Measurements from ENCODE around the gene FUT9.

Gene FUT9

DNA sequence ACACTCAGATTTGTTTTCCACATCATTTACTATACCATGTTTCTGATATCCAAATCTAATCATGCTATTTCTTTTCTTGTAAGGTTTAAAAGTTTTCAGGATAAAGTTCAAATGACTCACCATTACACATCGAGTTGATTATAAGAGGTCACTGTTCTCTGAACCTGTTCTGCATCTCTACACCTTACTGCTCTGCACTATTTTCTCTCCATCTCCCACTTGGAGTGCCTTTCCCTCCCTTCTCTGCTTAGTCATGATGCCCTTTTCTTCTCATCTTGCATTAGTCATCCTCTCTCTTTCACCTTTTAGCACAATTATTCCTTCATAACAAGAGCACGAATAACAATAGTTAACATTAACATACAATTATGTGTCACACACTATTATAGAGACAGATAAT is 37.5 kb upstream of the FUT9 start:
- Histone ChIP-seq H3K27me3 (ENCODE audit: control insufficient read depth, low read length) (no peaks in the 10 kb centered on the region), H3K79me2 (ENCODE audit: control insufficient read depth, low read length) (no peaks in the 10 kb centered on the region), H3K36me3 (ENCODE audit: control insufficient read depth, low read length) (no peaks in the 10 kb centered on the region), H3K4me1 (ENCODE audit: control insufficient read depth, low read length) (no peaks in the 10 kb centered on the region), H3K27ac (ENCODE audit: low read depth, low read length) (no peak overlapping the region), H3F3A (ENCODE audit: control insufficient read depth, insufficient read depth) (no peaks in the 10 kb centered on the region), H3K4me2 (ENCODE audit: low read length) (no peak overlapping the region), H3K9me3 (ENCODE audit: control insufficient read depth, insufficient read depth, low read length) (no peaks in the 10 kb centered on the region), H3K4me3 (ENCODE audit: low read length) (no peak overlapping the region), H3K9me2 (replicated peaks; ENCODE audit: control insufficient read depth, low read length) (no peaks in the 10 kb centered on the region), H4K20me1 (ENCODE audit: control insufficient read depth, insufficient read depth, low read depth, low read length) (no peaks in the 10 kb centered on the region)
- no peak for TF ChIP-seq EZH2phosphoT487 (IDR thresholded peaks at IDR 0.05; ENCODE audit: borderline replicate concordance, low read length)
- TF ChIP-seq, protein P1, sequence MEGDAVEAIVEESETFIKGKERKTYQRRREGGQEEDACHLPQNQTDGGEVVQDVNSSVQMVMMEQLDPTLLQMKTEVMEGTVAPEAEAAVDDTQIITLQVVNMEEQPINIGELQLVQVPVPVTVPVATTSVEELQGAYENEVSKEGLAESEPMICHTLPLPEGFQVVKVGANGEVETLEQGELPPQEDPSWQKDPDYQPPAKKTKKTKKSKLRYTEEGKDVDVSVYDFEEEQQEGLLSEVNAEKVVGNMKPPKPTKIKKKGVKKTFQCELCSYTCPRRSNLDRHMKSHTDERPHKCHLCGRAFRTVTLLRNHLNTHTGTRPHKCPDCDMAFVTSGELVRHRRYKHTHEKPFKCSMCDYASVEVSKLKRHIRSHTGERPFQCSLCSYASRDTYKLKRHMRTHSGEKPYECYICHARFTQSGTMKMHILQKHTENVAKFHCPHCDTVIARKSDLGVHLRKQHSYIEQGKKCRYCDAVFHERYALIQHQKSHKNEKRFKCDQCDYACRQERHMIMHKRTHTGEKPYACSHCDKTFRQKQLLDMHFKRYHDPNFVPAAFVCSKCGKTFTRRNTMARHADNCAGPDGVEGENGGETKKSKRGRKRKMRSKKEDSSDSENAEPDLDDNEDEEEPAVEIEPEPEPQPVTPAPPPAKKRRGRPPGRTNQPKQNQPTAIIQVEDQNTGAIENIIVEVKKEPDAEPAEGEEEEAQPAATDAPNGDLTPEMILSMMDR (IDR thresholded peaks at IDR 0.05; ENCODE audit: low read depth, low read length, poor library complexity, severe bottlenecking), result no peak

DNA sequence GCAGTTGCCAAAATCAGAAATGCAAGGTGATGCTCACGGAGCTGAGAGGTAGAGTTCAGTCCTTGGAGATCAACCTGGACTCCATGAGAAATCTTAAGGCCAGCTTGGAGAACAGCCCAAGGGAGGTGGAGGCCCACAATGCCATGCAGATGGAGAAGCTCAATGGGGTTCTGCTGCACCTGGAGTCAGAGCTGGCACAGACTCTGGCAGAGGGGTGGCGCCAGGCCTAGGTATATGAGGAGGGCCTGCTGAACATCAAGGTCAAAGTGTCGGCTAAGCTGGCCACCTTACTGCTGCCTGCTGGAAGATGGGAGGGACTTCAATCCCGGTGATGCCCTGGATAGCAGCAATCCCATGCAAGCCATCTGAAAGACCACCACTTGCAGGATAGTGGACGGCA is 23.9 kb upstream of the FUT9 start:
- H3K4me3 ChIP-seq (ENCODE audit: low read length), result no peak overlapping the region
- TF ChIP-seq, protein P1 (IDR thresholded peaks at IDR 0.05; ENCODE audit: low read depth, low read length, poor library complexity, severe bottlenecking), result no peak
- no peak for TF ChIP-seq EZH2phosphoT487 (IDR thresholded peaks at IDR 0.05; ENCODE audit: borderline replicate concordance, low read length)
- H3K36me3 ChIP-seq (ENCODE audit: control insufficient read depth, low read length), result no peaks in the 10 kb centered on the region
- no peaks in the 10 kb centered on the region for H3K79me2 ChIP-seq (ENCODE audit: control insufficient read depth, low read length)
- H3K9me2 ChIP-seq (replicated peaks; ENCODE audit: control insufficient read depth, low read length), result no peaks in the 10 kb centered on the region
- H3K4me2 ChIP-seq (ENCODE audit: low read length), result no peak overlapping the region
- H3F3A ChIP-seq (ENCODE audit: control insufficient read depth, insufficient read depth), result no peaks in the 10 kb centered on the region
- no peaks in the 10 kb centered on the region for H3K4me1 ChIP-seq (ENCODE audit: control insufficient read depth, low read length)
- H4K20me1 ChIP-seq (ENCODE audit: control insufficient read depth, insufficient read depth, low read depth, low read length), result no peaks in the 10 kb centered on the region
- H3K27me3 ChIP-seq (ENCODE audit: control insufficient read depth, low read length), result no peaks in the 10 kb centered on the region
- peaks cover 4% of the 10 kb centered on the region; the same call in 1 of the 2 replicates for H3K9me3 ChIP-seq (ENCODE audit: control insufficient read depth, insufficient read depth, low read length)
- no peak overlapping the region for H3K27ac ChIP-seq (ENCODE audit: low read depth, low read length)

DNA sequence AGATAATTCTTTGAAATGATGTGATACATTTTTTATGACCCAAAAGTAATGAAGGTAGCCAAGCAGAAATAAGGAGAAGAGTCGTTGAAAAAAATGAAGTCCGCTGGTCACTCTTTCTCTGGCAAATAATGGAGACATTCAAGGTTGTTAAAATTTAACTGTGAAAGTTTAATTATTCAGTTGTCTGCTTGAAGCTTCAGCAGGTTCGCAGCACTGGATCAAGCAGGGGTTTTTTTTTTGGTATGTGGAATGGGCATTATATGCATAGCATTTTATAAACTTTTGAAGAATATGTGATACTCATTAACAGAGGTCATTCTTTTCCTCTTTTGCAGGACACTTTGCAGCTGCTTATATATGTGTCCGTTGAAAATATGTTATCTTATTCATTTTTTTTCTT is 21.6 kb upstream of the FUT9 start:
- peaks cover 4% of the 10 kb centered on the region; the same call in 1 of the 2 replicates for H3K9me3 ChIP-seq (ENCODE audit: control insufficient read depth, insufficient read depth, low read length)
- H3K4me2 ChIP-seq (ENCODE audit: low read length), result no peak overlapping the region
- no peaks in the 10 kb centered on the region for H3K9me2 ChIP-seq (replicated peaks; ENCODE audit: control insufficient read depth, low read length)
- TF ChIP-seq, protein P1 (IDR thresholded peaks at IDR 0.05; ENCODE audit: low read depth, low read length, poor library complexity, severe bottlenecking), result no peak
- TF ChIP-seq EZH2phosphoT487 (IDR thresholded peaks at IDR 0.05; ENCODE audit: borderline replicate concordance, low read length), result no peak
- no peak overlapping the region for H3K4me3 ChIP-seq (ENCODE audit: low read length)
- H3K79me2 ChIP-seq (ENCODE audit: control insufficient read depth, low read length), result no peaks in the 10 kb centered on the region
- H3K27me3 ChIP-seq (ENCODE audit: control insufficient read depth, low read length), result no peaks in the 10 kb centered on the region
- no peaks in the 10 kb centered on the region for H3F3A ChIP-seq (ENCODE audit: control insufficient read depth, insufficient read depth)
- H4K20me1 ChIP-seq (ENCODE audit: control insufficient read depth, insufficient read depth, low read depth, low read length), result no peaks in the 10 kb centered on the region
- no peaks in the 10 kb centered on the region for H3K4me1 ChIP-seq (ENCODE audit: control insufficient read depth, low read length)
- no peaks in the 10 kb centered on the region for H3K36me3 ChIP-seq (ENCODE audit: control insufficient read depth, low read length)
- H3K27ac ChIP-seq (ENCODE audit: low read depth, low read length), result no peak overlapping the region

Data from DOHH2 (cell line).